ENCODE results near the gene SUPT3H.

The SUPT3H gene

DNA sequence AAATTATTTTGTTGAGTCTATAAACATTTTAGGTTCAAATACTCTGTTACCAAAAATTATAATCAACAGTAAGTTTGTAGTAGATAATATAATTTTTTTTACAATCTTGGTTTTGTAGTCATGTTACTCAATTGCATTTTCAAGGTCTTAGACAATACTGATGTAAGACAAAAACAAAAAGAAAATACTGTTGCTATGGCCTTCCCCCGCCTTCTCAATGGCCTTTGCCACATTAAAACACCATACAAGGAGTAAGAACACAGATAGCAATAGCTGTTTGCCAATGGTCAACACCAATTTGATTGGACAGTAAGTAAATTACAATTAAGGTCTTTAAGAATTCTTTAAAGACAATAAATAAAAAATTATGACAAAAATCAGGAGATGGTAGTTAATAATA lies 540.0 kb downstream of the SUPT3H start:
- DNase-seq (ENCODE audit: low read depth): no peak

DNA sequence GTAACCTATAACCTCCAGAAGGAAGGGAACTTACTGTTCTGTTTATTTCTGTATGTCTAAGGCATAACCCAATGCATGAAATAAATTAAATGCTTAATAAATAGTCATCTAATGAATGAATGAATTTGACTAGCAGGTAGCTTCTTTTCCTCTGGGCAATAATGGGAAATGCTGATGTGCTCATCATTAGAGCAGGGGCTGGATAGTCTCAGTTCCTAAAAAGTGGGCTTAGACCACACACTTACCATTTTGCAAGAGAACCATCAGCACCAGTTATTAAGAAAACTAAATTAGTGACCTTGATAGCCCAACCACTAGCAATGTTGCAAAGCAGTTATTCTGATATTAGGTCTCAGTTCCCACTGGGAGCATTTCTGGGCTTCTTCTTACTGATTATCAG lies 540.5 kb downstream of the SUPT3H start:
- no peak for DNase-seq (ENCODE audit: low read depth)

DNA sequence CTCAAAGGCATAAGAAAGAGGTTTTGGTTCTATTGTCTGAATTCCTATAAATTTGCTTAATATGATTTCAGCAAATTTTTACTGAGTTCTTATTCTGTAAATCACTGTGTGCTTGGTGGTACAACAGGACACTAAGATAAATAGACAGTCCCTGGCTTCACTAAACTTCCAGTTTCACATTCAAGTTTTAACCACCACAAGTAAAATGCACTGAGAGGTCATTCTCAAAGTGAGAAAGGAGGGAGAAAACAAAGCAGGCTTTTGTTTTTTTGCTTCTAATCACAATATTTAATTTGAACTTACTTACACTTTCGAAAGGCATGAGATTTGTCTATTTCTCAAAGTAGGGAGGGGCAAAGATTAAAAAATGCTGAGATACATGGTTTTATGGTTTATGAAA lies 544.5 kb downstream of the SUPT3H start:
- no peak for DNase-seq (ENCODE audit: low read depth)

DNA sequence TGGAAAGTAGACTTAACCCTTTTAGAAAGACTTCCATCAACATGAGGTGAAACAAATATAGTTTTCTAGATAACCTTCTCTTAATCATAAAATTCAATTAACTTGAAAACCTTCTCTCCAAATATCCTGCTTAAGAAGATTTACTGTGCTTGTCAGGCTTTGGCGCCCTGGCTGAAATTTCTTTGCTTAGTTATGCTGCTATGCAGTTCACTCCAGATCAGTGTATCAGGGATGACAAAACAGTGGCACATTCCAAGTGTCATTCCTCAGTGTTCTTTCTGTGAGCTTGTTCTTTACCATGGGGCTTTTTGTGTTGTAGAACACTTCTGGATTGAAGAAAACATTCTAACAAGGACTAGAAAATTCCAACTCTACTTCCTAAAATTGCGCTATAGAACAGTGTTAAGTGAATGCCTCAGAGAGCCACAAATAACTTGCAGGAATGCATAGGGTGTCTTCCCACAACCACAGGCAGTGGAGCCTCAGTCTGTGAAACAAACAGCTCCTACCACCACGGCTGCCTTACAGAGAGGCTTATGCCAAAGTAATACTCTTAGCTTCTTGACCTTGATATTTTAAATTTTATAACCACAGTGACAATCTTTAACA lies 546.6 kb downstream of the SUPT3H start:
- DNase-seq (ENCODE audit: low read depth): no peak

DNA sequence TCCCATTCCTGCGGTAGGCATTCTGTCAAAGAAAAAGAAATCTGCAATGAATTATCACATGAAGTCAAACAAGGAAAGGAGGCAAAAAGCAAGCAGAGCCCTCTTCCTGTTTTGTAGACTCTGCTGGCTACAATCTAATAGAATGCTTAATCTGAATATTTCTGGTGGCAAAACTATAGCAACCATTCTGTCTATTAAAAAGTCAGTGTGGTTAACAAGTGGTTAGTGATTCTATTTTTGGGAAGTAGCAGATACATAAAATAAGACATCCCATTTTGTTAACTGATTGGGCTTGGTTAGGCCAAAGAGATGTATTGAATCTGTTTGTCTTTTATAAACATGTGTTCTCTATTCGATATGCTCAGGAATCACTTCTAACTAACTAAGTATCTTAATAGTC lies 547.9 kb downstream of the SUPT3H start:
- DNase-seq (ENCODE audit: low read depth): no peak

DNA sequence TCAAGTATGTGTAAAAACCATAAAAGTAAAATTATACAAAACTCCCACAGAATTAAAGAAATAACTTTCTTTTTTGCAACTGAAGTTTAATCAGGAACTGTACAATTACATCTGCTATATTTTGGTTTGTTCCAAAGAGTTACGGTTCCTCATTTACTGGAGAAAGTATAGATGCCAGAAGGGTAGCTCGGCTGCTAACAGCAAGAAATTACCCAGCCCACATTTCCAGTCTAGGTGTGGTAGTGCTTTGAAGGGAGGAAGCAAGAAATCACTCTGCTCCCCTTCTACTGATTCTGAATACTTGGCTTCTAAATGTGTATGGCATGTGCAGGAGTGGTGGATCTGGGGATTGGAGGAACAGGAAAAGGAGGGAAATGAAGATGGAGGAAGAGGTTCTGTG lies 549.0 kb downstream of the SUPT3H start:
- DNase-seq (ENCODE audit: low read depth): no peak

DNA sequence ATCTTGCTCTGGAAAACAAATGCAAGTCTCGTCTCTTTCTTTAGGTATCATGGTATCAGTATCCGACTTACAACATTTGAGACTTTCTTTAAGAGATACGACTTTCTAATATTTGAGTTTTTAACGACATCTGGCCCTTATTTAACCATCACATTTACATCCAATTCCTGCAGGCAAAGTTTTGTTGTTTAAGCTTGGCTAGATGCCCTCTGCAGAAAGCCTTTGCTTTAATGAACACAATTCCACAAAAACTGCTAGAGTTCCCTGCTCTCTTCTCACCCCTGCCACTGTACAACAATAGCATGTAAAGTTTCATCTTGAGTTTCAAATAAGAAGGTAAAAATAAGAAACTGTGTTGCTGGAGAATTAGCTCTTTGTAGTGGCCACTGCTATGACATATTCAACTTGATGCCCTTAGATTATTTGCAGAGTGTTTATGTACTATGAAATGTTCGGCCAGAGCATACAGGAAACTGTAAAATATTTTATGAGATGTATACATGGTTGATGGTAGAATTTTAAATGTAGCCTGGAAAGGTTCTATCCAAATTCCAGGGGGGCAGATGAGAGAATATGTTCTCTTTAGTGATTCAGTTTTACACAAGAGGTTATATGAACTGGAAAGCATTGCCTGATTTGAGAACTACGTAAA lies 551.6 kb downstream of the SUPT3H start:
- no peak for DNase-seq (ENCODE audit: low read depth)

DNA sequence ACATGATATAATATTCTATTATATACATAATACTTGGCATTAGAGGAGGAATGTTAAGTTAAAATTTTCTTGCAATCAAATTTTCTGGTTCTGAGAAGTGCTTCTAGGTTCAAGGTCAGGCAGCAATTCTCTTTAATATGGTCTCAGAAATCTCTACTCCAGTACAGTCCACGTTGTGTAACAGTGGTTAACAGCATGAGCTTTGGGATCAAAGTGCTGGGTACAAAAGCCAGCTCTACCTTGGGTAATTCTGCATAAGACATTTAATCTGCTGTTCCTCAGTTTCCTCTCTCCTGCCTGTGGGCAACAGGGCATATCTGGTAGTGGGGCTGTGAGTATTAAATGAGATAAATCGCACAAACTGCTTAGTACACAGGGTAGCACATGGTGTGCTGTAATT lies 552.5 kb downstream of the SUPT3H start:
- no peak for DNase-seq (ENCODE audit: low read depth)

DNA sequence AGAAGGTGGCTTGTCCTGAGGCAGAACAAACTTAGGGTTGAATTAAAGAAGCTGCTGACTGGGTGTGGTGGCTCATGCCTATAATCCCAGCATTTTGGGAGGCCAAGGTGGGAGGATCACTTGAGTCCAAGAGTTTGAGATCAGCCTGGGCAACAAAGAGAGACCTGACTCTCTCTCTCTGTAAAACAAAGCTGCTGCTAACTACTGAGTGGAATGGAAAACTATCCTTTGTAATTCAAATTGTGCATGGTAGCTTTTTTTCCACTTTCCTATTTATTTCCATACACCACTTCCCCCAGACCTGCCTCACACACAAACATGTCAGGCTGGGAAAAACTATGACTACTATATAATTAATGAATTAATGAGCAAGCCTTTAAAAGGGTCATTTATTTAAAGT lies 553.2 kb downstream of the SUPT3H start:
- DNase-seq (ENCODE audit: low read depth): no peak

DNA sequence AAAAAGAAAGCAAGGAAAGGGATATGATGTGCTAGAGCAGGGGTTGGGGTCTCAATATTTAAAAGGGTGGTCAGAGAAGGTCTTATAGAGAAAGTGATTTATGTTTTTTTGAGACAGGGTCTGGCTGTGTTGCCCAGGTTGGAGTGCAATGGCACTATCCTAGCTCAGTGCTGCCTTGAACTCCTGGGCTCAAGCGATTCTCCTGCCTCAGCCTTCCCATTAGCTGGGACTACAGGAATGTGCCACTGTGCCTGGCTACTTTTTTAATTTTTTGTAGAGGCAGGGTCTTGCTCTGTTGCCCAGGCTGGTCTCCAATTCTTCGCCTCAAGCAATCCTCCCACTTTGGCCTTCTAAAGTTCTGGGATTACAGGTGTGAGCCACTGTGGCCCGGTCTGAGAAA lies 557.0 kb downstream of the SUPT3H start:
- DNase-seq (ENCODE audit: low read depth): no peak

DNA sequence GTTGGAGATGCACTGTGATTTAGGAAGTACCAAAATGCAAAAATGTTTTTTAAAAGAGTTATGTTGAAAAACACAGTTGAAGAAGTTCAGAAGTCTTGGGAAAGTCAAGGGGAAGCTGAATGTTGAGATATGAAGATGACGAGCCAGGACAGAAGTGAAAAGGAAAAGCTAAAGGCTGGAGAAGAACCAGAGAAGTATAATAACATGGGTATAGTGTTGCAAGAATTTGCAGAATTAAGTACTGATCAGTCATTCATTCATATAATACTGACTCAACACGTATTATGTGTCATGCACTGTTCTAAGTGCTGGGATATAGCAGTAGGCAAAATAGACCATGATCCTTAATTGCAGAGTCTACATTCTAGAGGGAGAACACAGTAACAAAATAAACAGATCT lies 557.4 kb downstream of the SUPT3H start:
- DNase-seq (ENCODE audit: low read depth): no peak

DNA sequence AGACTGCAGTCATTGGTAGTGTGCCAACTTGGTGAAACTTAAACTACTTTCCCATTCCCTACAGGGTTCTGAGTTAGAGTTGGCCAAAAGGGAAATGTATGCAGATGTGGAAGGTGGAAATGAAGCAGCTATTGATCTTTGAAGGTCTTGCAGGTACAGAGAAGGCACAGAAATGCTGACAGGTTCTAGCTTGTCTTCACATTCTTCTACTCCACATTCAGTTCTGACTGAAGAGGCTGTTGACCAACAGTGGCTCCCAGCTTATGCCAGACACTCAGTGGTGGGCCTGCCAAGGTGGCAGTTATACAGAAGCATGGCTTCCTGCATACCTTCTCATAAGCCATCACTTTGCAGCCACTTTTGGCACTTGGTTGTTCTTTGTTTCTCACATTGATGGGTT lies 566.3 kb downstream of the SUPT3H start:
- DNase-seq (ENCODE audit: low read depth): no peak

DNA sequence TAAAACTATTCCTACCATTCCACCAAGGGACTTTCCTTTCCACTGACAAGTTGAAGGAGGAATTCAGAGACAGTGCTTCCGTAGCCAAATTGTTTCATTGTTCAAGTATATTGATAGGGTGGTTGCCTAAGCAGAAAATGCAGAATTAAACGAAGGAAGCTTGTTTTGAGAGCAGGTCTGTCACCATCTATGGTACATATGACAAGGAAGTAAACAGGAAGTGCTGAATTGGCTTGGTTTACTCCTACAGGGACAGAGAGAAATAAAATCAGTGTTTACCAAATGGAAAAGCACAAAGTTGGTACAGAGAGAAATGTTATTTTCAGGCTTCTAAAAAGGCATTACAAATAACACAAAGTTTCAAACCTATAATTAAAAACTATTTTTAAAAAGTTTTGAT lies 568.5 kb downstream of the SUPT3H start:
- DNase-seq (ENCODE audit: low read depth): no peak

DNA sequence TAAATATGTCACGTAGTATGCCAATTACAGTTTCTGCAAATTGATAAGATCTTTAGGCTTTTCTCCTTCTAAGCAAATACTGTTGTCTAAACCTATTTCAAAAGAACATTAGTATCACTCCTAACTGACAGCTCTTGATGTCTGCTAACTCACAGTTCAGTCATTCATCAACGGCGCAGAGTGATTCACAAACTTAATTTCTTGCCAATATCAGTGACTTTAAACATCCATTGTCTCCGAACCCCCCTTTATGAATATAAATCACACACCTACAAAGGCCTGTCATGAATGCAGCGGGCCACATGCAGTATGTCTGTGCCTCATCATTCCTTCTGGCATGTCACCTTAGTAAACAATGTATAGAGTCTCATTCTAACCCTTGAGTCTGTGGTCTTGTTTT lies 569.6 kb downstream of the SUPT3H start:
- no peak for DNase-seq (ENCODE audit: low read depth)

DNA sequence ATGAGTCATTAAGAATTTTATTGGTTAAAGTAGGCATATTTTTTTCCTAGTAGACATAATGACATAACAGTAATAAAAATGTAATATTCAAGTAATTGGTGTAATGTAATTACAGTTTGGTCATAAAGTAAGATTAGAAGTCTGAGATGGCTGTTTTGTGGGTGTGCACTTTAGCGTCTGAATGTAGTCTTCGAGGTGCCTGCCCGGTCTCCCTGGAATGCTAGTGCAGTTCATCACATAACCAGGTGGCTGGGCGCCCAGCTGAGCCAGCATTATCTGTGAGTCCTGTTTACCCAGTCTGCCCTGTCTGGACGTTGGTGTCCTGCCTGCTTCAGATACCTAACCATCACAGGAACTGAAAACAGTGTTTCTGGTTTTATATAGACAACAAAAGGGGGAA lies 571.1 kb downstream of the SUPT3H start:
- DNase-seq (ENCODE audit: low read depth): no peak

DNA sequence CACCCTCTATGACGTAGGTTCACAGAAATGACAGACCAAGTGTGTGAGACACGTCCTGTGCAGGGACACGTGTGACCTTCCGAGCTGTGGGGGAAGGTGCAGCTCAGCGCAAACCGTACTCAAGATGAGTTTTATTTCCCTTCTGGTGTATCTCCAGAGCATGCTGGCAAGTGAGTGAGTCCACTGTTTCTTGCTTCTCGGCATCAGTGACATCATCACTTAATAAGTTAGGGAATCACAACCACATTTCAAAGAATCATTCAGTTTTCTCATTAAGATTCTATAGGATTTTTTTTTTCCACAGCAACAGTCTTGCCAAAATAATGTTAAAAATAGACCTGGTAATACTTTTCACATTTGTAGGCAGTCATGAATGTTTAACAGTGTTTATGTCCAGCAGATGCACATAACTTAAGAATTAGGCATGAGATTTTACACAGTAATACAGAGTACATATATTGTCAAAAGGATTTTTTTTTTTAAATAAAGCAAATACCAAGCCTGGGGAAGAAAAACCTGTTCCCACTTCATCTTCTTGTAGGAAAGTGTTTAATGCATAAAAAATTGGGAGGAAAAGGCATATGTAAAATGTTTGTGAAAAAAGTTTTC lies 572.4 kb downstream of the SUPT3H start:
- DNase-seq (ENCODE audit: low read depth): no peak

DNA sequence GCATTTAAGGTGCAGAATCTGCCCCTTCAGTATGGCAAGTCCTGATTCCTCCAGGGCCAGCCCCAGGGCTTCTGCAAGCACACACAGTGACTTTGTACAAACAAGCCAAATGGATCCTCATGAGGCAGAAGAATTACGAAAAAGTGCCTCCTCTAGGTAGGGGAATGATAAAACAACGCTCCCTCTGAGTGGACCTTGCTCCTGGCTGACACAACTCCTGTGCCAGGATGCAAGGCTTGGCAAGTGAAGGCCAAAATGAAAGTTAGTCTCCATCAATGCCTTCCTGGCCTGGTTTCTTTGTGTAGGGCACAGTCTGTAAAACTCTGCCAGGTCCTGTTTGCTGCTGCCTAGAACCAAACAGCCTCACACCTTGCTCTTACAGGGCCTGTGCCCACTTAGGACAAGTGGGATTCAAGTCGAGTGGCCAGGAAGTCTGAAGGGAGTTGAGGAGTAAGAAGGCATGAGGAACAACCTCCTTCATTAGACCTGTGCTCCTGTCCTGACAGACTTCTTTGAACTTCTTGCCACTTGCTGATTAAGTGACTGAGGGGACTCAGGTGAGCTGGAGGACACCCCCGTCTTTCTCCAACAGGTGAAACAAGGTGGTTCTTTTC lies 573.1 kb downstream of the SUPT3H start:
- DNase-seq (ENCODE audit: low read depth): no peak

DNA sequence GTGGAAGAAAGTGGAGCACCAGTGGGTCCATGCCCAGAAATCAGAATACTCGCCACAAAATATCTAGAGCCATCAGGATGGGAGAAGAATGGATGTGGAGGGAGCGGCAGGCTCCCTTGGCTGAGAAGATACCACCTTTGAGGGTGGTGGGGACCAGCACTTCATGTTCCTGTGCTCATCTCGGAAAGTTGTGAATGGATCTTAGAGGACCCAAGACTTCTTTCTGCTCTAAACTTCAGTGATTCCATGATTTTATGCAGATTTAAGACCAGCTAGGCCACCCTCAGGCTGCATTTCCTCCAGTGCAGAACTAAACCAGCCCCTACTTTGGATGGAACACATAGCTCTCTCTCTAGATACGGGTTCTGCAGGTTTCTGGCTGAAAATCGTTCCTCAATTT lies 573.7 kb downstream of the SUPT3H start:
- DNase-seq (ENCODE audit: low read depth): no peak

DNA sequence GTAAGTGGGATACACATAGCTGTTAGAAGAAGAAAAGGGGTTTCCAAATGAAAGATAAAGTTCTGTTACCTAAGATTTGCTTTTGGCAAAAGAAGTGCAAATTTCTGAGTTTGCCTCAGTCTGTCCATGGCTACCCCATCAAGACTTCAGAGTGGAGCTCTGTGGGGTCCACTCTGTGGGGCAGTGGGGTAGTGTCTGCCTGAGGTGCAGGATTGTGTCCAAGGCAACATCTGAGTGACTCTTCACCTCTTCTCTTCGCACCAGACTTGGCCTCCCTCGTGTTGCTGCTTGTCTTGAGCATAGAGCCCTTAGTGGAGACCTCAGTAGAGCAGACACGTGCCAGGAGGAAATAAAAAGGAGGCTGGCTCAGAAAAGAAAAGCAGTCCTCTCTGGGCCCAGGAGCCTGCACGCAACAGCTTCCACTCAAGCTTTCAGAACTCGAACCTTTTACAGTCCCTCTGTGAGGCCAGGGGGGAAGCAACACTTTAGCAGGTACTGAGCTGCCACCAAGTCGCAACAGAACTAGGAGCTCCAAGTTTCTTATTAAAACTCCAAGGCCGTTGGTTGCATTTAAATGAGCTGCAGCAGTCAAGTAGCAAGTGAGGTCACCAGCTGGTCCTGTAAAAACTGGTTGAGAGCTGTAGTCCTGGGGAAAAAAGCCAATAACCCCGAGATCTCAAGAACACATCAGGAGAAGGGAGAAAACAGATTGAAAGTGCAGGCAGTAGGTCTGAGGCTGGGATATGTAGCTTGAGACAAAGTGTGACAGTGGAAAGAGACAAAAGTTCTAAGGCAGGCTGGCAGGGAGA lies 576.7 kb downstream of the SUPT3H start:
- no peak for DNase-seq (ENCODE audit: low read depth)

DNA sequence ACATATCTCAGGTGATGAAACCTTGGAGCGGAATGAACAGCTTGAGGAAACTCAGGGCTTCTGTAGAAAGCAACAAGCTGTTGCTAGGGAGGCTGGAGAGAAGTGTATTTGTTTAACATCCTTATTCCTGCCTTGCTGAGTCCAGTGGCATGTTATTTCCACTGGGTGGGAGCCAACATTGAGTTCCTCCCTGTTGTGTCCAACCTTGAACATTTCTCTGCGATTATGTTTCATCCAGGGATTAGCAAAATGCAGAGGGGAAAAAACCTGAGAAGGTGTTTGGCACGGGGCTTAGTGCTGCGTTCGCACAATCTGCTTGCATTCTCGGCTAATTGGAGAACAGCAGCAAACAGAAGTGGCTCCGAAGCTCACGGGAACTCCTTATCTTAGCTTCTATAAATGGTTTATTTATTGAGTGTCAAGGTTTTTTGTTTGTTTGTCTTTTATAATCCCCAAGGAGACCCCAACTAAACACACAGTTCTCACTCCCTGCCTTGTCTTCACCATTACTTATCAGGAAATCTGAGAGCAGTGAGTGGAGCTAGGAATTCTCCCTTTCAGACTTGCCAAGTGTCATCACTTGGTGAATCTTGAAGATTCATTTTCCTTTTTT lies 577.5 kb downstream of the SUPT3H start:
- DNase-seq (ENCODE audit: low read depth): no peak

DNA sequence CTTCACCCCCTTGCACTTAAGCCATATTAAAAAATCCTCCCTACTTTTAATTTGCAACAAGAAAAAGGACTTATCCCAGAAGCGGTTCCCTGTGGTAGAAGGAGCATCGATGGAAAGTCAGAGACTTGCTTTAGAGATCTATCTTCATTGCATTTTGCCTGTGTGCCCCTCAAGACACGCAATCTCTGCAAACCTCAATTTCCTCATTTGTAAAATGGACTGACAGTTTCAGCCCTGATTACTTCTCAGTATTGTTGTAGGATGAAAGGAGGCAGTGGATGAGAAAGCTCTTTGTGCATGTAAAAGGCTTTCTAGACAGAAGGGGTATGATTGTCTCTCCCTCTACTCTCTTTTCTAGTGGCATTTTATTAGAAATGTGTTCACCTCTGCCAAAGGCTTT lies 580.0 kb downstream of the SUPT3H start:
- no peak for DNase-seq (ENCODE audit: low read depth)

DNA sequence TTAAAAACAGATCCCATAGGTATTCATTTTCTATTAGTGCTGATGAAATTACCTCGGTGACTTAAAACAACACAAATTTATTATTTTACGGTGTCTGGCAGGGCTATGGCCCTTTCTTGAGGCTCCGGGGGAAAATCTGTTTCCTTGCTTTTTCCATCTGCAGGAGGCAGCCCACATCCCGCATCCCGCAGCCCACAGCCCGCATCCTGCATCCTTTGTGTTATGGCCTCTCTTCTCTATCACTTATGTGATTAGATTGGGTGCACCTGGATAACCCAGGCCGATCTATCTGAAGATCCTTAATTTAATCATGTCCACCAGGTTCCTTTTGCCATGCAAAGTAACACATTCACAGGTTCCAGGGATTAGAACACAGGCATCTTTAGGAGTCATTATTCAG lies 582.4 kb downstream of the SUPT3H start:
- no peak for DNase-seq (ENCODE audit: low read depth)
